Measurements from ENCODE around the gene ETS1.

- no peak for TF ChIP-seq EZH2 (IDR thresholded peaks at IDR 0.05)
- TF ChIP-seq CTCF (IDR thresholded peaks at IDR 0.05), result no peak
- no peak for TF ChIP-seq EZH2phosphoT487 (IDR thresholded peaks at IDR 0.05)
These were observed 91.1 kb downstream of the ETS1 start for GRCh38 chr11:128496249-128496648.
